NCI-H226 (cell line): Measurements from ENCODE around the gene MVP.
A peak's percentile ranks its signal among the peaks of the same experiment; 100 is the strongest.
"Not testable (repeated sequence)": the region's sequence is repeated elsewhere in the genome, so short reads cannot be mapped to it uniquely, and the experiment has no call there.

Source experiments
- DNase-seq: peaks from one replicate; pipeline ENCODE4 v3.0.0-alpha.2; 2015

Gene MVP

GRCh38 chr16:29844575-29845331, 24.5 kb downstream of the MVP start:
- DNase-seq = no peak

DNA sequence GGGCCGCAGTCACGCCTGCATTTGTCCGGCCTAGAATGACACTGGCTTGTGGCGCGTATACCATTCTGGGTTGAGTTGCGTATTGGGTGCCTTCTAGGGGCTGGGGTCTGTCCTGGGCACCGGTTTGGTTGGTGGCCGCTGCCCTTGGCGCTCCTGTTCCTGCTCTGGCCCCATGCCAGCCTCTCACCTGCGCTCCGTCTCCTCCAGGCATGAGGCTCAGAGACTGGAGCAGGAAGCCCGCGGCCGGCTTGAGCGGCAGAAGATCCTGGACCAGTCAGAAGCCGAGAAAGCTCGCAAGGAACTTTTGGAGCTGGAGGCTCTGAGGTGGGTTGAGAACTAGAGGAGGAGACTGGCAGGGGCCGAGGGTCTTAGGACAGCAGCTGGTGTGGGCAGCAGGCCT, 25.4 kb downstream of the MVP start:
- DNase-seq = no peak

DNA sequence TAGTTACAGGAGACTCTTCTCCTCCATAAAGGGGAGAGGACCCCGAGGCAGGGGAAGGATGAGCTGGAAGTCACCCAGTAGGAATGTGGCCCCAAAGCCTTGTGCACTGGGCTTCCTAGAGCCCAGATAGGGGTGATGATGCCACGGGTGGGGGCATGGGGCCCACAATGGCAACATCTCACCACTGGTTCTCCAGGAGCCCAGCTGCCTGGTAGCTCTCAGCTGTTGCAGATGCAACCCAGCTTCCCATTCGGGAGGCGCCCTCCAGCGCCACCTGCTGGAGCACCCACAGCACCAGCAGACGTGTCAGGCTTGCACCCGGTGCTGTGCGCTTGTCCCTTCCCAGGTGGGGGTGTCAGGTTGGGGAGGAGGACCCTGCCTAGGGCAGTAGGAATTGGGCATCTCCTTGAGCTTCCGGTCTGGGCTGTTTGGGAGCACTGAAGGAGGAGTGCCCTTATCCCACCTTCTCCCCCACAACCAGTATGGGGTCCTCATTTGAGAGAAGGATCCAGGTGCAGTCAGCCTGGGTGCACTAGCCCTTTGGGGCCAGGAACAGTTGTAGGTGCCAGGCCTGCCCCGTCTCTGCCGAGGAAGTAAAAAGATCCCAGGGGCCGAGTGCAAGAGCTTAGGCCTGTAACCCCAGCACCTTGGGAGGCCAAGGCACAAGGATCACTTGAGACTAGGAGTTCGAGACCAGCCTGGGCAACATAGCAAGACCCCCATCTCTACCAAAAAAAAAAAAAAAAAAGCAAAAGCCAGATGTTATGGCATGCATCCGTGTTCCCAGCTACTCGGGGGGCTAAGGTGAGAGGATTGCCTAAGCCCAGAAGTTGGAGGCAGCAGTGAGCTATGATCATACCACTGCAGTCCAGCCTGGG, 28.4 kb downstream of the MVP start:
- no peak for DNase-seq

- no peak for DNase-seq
Observed at GRCh38 chr16:29849505-29849904, 29.2 kb downstream of the MVP start.

GRCh38 chr16:29850998-29851397, 30.7 kb downstream of the MVP start:
- DNase-seq = no peak

DNA sequence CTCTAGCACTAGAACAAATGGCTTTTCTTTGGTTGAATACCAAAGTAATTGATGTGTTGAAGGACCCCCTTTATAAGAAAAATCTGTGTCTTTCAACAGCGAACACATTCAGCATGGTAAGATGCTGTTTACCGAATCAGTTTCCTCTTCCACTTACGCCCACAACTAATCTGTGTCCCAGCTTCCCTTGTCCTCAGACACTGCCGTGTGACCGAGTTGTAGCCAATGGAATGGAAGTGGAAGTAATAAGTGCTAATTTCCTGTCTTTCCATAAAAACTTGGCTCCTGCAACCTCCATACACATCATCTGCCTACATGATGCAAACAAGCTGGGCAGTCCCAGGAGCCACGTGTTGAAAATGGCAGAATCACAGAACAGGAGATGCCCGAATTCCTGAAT, 32.4 kb downstream of the MVP start:
- no peak for DNase-seq

DNA sequence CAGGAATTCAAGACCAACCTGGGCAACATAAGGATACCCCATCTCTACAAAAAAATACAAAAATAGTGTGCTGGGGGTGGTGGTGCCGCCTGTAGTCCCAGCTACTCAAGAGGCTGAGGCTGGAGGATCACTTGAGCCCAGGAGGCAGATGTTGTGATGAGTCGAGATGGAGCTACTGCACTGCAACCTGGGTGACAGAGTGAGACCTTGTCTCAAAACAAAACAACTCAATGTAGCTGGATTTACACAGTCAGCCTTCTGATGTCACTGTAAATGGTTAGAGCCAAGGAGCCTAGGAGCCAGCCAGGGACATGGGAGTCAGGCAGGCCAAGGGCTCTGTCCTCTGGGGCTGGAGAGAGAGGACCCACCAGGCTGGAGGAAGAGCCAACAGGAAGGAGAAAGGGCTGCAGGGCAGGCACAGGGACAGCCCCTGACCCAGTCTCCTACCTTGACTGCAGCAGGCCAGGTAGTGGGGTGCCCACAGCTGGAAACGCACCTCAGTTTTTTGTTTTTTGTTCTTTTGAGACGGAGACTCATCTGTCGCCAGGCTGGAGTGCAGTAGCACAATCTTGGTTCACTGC, 34.3 kb downstream of the MVP start:
- no peak for DNase-seq

- no peak for DNase-seq
Observed at GRCh38 chr16:29857133-29857760, 37.0 kb downstream of the MVP start.

- DNase-seq = no peak
Observed at GRCh38 chr16:29858149-29858849, 38.0 kb downstream of the MVP start.

- no peak for DNase-seq
Observed at GRCh38 chr16:29858974-29859373, 38.7 kb downstream of the MVP start.

GRCh38 chr16:29860218-29860617, 40.0 kb downstream of the MVP start:
- DNase-seq = no peak

DNA sequence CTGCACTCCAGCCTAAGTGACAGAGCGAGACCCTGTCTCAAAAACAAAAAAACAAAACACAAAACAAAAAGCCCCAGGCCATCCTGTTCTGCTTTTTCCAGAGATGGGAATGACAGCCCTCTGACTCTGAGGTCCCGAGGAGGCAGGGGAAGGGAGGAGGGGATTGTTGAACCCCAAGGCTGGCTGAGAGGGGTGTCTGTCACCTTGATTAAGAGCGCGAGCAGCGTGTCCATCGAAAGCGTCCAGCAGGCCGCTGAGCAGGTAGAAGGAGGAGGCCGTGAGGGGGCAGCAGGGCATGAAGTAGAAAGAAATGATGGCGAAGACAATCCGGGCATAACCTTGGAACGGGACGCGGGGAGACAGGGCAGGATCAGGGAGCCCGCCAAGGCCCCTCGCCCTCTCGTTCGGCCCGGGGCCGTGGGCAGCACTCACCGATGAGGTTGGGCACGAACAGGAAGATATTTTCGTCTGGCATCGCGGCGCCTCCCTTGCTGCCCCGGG, 42.2 kb downstream of the MVP start:
- DNase-seq = no peak

DNA sequence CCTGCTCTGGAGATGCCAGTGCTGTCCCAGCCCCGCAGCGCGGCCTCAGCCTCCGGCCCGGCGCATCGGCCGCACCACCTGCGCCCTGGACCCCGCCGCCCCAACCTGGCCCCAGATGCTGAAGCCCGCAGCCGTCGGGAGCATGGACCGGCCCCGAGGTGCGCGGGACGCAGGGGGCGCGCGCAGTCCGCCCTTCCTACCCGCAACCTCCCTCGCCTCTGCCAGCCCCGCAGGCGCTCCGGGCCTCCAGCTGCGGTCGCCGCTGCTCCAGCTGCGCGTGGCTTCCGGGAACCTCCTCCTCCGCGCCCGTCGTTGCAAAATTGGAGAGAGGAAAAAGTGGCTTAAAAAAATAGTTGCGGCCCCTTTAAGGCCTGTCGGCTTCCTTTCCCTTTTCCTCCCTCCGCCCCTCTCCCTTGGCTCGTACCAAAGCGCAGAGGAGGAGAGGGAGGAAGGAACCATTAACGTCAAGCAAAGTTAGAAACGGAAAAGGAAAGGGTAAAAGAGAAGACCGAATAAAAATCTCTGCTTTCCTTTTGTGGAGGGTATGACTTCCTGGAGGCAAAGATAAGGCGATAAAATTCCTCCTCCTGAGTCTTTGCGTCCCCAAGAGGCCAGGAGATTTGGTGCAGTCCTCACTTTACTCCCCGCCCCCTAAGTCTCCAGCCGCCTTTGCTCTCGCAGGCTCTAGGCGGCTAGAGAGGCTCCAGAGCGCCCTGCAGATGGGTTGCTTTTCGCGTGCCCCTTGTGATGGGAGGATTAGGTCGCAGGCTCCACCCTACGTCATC, 42.8 kb downstream of the MVP start, which contains the start of gene CDIPT:
Gene CDIPT (minus strand): TSS at position 343 of the 785 bp plus-strand sequence. CDS start 369 bp downstream, outside the sequence.
- DNase-seq = peak; percentile 88

DNA sequence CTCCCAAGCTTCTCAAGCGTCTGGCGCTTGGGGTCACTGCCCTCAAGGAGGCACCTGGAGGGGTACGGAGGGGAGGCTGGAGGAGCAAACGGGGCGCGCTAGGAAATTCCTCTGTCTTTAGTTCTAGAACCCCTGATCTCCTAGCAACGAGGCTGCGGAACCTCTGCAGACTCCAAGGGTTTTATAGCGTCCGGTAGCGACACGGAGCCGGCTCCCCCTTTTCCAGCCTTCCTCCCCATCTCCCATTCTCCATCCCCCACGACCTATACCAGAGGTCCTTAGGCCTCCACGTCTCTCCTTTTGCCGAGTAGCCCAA, 43.4 kb downstream of the MVP start:
- DNase-seq = no peak

DNA sequence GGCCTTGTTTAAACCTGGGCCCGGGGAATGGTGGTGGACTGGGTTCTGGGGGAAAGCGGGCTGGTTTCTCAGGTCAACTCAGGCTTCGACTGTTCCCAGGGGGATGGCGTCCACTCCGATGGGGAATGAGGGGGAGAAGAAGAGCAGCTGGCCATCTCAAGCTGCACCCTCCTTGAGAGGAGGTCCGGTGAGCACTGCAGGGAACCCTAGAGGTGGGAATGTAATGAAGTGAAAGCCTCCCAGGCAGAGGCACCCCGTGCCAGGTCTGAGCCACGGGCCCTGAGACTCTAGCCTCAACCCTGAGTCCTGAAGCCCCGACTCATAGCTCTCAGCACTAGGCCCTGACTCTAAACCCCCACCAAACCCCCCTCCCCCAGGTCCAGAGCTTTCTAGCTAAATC, 43.9 kb downstream of the MVP start:
- no peak for DNase-seq

GRCh38 chr16:29868396-29869009, 48.2 kb downstream of the MVP start:
- no peak for DNase-seq

DNA sequence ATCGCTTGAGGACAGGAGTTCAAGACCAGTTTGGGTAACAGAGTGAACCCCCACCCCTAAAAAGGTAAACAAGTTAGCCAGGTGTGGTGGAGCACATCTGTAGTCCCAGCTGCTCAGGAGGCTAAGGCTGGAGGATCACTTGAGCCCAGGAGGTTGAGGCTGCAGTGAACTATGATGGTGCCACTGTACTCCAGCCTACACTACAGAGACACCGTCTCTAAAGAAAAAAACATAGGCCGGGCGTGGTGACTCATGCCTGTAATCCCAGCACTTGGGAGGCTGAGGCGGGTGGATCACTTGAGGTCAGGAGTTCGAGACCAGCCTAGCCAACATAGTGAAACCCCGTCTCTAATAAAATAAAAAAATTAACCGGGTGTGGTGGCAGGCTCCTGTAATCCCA, 48.8 kb downstream of the MVP start:
- DNase-seq = not testable (repeated sequence)

DNA sequence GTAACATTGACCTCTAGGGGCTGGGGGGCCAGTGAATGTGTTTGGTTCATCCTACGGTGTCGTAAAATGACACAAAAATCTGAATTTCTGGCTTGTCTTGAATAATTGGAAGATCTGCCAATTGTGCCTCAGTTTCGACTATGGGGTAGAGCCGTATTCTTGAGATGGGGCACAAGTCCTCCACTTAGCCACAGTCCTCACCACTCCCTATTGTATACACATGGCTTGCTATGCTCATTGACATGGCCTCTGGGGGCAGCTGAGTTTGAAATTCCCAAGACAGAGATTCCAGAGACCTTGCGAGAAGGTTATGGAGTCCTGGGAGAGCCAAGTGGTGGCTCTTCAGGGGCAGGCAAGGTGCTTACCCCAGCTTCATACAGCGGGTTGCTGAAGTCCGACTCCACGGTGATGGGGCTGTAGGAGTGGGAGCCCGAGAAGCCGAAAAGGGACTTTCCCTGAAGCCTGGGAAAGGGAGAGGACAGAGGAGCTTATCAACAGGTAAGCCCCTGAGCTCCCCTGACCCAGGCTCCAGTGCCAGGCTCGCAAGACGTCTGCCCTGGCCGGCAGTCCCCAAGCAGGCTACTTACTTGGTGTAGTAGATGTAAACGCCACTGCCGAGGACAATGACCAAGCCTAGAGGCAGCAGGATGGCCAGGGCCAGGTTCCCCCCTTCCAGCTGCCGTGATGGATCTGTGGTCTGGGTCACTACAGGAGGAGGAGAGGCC, 51.7 kb downstream of the MVP start:
- DNase-seq = no peak

GRCh38 chr16:29873319-29873718, 53.1 kb downstream of the MVP start:
- DNase-seq = no peak

DNA sequence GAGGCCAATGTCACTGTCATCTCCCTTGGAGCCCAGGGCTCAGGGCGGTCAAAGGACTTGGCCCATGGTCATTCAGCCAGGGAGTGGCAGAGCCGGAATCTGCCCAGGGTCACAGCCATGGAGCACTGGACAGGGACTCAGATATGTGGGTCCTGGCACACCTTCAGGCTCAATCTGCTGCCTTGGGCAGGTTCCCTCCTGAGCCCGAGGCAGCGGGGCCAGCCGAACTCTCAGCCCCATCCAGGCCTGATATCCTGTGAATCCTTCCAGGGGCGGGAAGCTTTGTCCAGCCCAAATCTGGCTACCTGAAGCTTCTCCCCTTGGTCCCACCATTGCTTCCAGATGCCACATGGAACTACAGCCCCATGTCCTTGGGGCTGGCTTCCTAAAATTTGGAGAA, 54.9 kb downstream of the MVP start:
- no peak for DNase-seq

GRCh38 chr16:29876217-29876593, 55.9 kb downstream of the MVP start:
- no peak for DNase-seq
